WTC11 (cell line): Measurements from ENCODE around the gene KLHL40.

Experiments used
- CREB1 ChIP-seq: sonication (generic); formaldehyde crosslinking; IDR thresholded peaks from 2 replicates; pipeline ENCODE4 v1.8.0; 2023; ENCODE audit warnings: mild to moderate bottlenecking, missing genetic modification reagents
- CTCF ChIP-seq: fragments of 200-600 bp; IDR thresholded peaks from 2 replicates; pipeline ENCODE4 v1.8.0; 2022; ENCODE audit warnings: antibody characterized with exemption
- ETV6 ChIP-seq: sonication (generic); formaldehyde crosslinking; IDR thresholded peaks from 2 replicates; pipeline ENCODE4 v1.8.1; 2022; ENCODE audit warnings: mild to moderate bottlenecking, missing genetic modification reagents
- SP1 ChIP-seq: sonication (generic); formaldehyde crosslinking; conservative IDR thresholded peaks from 2 replicates; pipeline ENCODE4 v1.8.1; 2022; ENCODE audit warnings: missing genetic modification reagents

GRCh38 chr3:42702982-42703694 is 17.8 kb downstream of the KLHL40 start:
- TF ChIP-seq CTCF = no peak
- TF ChIP-seq ETV6 (CRISPR knock-in tag) = no peak
- no peak for TF ChIP-seq CREB1 (CRISPR knock-in tag)
- TF ChIP-seq SP1 (CRISPR knock-in tag) = no peak
